ENCODE measurements around the gene ADGRE2.
A peak's percentile ranks its signal among the peaks of the same experiment; 100 is the strongest.

Gene ADGRE2

DNA sequence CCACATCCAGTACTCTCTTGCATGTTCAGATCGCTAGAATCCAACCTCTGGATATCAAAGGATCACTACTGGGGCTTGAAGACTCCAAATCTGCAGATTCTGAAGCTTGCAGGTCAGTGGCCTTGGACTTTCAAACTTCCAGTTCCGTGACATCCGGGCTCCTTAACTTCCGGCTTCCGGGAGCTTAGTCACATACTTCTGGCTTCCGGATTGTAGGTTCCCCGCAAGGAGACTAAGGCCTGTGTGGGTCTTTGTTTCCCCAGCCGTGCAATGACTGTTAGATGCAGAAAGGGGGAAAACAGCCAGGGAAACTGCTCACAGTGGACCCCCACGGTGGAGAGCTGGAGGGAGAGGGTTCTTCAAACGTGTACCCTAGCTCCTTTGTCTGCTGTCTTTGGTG, 47.2 kb downstream of the ADGRE2 start:
- DNase-seq = no peak

DNA sequence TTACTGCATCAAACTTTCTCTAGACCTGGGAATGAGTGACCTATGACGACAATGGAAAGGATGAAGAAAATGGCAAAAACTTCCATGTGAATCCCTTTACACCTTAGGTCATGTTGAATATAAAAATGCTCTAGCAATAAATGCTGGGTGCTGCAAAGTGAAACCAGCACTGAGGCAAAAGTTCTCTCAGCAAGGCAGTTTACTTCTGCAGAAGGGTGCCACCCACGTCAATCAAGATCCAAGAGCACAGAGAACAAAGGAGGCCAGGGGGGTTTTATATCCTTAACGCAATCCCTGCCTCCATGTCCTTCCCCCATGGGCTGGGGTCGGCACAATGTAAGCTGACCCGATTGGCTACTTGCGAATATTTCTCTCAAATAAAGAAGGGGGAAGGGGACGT, 49.8 kb downstream of the ADGRE2 start:
- no peak for DNase-seq

DNA sequence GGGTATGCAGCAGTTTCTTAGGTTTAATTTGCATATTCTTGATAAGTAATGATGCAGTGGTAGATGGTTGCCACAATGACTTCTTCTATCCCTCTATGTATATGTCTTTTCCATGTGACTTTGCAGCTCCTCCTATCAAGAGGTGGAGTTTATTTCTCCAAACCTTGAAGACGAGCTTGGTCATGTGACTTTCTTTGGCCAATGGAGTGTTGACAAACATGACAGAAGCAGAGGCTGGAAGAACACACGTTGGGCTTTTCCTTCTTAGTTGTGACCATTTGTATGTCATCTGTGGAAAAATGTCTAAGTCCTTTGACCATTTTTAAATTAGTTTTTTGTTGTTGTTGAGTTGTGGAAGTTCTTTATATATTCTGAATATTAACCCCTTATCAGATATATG, 56.2 kb downstream of the ADGRE2 start:
- no peak for DNase-seq

DNA sequence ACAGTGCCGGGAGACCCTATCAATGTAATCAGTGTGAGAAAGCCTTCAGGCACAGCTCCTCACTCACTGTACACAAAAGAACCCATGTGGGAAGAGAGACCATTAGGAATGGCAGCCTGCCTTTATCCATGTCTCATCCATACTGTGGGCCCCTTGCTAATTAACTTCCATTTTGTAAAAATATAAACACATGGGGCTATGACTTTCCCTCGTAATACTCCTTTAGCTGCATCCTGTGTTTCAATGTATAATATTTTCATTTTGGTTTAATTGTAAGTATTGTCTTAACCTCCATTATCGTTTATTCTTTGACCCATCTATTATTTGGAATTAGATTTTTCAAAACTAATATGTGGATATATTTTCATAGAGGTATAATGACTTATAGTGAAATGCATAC, 59.2 kb downstream of the ADGRE2 start:
- no peak for DNase-seq

DNA sequence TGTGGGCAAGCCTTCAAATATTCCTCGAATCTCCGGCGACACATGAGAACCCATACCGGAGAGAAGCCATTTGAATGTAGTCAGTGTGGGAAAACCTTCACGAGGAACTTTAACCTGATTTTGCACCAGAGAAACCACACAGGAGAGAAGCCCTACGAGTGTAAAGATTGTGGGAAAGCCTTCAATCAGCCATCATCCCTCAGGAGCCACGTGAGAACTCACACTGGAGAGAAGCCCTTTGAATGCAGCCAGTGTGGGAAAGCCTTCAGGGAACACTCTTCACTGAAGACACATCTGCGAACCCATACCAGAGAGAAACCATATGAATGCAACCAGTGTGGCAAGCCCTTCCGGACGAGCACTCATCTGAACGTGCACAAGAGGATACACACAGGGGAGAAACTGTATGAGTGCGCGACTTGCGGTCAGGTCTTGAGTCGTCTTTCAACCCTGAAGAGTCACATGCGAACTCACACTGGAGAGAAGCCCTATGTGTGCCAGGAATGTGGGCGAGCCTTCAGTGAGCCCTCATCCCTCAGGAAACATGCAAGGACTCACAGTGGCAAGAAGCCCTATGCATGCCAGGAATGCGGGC, 59.7 kb downstream of the ADGRE2 start:
- no peak for DNase-seq

DNA sequence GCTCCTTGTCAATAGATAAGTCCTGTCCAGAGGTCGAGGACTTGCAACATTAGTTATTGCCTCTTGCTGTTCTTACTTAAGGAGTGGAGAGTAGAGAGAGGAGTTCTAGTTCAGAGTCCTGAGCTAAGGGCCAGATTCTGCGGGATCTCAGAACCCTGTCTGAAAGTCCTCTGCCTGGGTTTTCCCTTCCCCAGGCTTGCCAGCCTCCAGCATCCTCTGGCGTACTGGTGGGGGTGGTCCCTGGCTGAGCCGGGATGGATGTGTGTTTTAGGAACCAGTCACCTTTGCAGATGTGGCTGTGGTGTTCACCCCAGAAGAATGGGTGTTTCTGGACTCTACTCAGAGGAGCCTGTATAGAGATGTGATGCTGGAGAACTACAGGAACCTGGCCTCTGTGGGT, 62.5 kb downstream of the ADGRE2 start:
- no peak for DNase-seq

DNA sequence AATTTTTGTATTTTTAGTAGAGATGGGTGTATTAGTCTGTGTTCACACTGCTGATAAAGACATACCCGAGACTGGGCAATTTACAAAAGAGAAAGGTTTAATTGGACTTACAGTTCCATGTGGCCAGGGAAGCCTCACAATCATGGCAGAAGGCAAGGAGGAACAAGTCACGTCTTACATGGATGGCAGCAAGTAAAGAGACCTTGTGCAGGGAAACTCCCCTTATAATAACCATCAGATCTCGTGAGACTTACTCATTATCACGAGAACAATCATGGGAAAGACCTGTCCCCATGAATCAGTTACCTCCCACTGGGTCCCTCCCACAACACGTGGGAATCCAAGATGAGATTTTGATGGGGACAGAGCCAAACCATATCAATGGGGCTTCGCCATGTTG, 73.9 kb downstream of the ADGRE2 start:
- no peak for DNase-seq

DNA sequence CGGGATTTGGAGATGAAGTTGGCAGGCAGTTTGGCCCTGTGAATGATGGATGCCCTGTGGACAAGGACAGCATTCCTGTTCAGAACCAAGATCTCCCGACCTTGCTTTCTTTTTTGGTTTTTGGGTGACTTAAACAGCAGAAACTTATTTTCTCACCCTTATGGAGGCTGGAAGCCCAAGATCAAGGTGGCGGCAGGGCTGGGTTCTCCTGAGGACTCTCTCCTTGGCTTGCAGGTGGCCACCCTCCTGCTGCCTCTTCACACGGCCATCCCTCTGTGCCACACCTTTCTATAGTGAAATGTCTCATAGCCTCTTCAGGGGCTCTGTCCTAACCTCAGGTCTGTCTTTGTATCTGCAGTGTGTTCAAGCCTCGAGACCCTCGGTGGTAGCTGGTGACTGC, 74.5 kb downstream of the ADGRE2 start:
- DNase-seq = no peak

DNA sequence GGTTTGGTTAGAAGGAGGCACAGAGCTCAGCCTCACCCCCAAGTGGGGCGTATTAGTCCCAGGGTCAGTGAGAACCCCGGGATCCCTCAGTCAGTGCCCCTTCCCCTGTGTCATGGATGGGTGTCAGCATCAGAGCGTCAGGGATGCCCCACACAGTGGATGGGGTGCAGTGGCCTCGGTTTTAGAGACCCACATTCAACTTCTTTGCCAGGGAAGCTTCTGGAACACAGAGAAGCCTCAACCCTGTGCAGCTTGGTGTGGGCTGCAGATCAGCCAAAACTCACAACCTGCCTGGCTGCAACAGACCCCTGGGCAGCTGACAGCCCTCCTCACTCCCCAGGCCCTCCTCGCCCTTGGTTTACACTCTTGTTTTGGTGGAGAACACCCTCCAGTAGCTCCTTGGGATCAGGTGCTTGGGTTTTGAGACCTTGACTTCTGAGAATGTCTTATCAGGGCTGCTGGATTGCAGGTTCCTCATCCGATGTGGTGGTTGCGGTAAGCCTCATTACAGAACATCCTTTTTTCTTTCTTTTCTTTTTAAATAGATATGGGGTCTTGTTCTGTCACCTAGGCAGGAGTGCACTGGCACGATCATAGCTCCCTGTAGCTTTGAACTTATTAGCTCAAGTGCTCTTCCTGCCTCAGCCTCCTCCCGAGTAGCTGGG, 77.5 kb downstream of the ADGRE2 start:
- no peak for DNase-seq

DNA sequence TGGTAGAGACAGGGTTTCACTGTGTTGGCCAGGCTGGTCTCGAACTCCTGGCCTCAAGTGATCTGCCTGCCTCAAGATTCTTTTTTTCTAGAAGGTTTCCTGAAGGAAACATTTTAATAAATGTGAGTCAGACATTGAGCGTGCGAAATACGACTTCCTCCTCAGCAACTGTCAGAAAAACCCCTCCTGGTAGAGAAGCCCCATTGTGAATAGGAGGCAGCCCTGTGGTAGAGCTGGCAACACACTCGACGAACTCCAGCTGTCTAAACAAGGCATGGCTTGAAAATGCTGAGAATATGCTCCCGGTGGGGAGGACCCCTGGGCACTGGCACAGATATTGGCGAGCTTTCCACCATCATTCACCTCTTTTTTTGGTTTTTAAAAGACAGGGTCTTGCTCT, 78.7 kb downstream of the ADGRE2 start:
- DNase-seq = no peak

DNA sequence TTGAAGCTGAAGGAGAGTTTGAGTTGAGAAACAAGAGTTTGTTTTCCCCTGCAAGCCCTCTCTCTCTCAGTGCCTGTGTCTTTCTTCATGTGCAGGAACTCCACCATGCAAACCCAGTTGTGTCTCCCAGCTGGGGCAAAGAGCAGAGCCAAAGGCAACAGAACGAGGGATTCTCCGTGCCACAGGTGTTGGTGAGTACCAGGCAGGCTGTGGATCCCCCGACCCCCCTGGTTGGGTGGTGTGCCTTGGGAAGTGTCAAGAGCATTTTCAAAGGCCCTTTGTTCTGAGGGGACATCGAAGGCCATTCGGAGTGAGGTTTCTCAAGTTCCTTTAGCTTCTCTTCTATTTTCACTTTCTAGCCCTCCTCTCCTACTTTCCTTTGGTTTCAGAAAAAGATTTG, 82.9 kb downstream of the ADGRE2 start:
- DNase-seq = no peak

DNA sequence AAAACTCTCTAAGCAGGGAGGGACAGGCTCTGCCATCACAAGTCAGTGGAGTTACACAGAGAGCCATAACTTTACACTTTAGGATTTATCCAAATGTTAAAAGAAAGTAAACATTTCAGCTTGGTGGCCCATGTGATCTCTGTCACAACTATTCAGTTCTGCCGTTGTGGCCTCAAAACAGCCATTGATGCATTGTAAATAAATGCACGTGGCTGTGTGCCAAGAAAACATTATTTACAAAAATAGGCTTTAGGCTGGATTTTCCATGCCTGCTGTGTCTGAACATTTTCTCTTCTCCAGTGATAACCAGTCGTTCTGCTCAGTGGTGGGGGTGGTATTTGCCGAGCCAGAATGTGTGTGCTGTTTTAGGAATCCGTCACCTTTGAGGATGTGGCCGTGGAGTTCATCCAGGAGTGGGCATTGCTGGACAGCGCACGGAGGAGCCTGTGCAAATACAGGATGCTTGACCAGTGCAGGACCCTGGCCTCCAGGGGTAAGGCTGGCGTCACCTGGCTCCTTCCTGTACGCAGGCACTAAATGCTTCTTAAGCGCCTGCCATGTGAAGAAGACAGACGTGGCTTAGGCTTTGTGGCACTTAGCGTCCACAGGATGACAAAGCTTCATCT, 83.6 kb downstream of the ADGRE2 start:
- no peak for DNase-seq

DNA sequence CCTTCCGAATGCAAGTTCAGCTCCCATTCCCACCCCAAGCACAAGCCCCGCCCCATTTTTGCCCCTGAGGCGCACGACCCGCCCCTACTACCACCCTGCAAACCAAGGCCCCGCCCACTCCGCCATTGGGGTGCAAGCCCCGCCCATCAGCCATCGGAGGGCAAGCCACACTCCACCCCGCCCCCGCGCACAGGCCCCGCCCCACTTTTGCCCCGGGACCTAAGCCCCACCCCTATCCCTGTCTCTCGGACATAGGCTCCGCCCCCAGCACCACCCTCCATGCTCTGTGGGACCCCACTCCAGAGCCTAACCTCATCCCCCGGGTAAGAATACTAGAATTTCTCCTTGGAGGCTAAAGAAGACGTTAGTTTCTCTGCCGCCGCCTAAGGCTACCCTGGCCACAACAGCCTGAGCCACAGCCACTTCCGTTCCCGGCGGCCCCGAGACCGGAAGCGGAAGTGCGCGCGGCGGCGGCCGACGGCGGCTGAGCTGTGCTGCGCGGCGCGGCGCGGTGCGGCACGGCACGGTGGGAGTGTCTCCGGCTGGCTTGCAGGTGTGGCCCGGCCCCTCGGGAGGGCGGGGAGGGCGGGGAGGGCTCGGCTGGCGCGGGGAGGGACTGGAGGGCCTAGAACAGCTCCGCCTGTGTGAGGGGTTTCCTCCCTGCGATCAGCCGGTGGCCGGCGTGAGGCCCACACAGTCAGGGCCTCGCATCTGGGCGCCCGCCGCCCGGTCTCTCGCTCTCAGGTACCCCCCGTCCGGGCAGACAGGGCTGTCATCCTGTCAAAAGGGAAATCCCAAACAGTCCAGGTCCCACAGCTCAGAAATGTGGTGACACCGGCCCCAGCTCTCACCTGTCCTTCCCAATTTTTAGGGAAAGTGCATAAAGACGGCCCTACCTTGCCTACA, 88.5 kb downstream of the ADGRE2 start, which contains the start of gene ZNF333:
Gene ZNF333 (plus strand): TSS at position 451 of the 906 bp plus-strand sequence. CDS start 3,444 bp downstream, outside the sequence.
- DNase-seq = peak; percentile 59 to 93

DNA sequence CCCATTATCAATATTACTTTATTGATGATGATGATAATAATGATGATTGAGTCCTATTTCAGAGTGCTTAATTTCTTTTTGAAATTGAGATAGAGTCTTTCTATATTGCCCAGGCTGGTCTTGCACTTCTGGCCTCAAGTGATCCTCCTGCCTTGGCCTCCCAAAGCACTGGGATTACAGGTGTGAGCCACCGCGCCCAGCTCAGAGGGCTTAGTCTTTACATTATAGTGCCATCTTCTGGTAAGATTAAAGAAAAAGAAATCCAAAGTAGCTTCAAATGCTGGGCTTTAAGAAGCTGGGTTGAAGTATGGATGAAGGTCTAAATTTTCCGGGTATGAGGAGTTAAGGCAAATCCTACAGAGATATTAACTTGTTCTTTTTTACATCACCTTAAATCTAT, 91.9 kb downstream of the ADGRE2 start:
- peak; percentile 1 to 52 for DNase-seq

DNA sequence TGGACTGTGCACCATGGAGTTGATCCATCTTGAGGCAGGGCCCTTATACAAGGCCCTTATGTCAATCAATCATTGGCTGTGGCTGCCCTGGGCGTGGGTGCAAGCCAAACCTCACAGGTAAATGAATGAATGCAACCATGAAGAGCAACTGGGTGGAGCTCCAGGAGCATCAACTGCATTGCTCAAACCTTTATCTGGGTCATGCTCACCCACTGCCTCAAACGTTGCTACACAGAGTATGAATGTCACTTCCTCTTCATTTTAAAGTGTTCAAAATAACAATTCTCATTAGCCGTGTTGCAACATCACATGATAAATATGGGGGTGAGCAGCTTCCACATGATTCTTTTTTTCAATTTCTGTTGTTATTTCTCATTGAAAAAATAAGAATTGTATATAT, 94.9 kb downstream of the ADGRE2 start:
- no peak for DNase-seq

Data from NCI-H526 (cell line).